GM19099 (cell line): ENCODE data around the gene AP1G2.
A peak's percentile ranks its signal among the peaks of the same experiment; 100 is the strongest.

Source experiments
- POLR2A ChIP-seq: IDR thresholded peaks from 3 replicates; pipeline ENCODE4 v1.6.1; 2011; ENCODE audit warnings: low read depth; ENCODE audit not compliant: insufficient read length; ENCODE audit errors: extremely low read depth

AP1G2 gene, protein sequence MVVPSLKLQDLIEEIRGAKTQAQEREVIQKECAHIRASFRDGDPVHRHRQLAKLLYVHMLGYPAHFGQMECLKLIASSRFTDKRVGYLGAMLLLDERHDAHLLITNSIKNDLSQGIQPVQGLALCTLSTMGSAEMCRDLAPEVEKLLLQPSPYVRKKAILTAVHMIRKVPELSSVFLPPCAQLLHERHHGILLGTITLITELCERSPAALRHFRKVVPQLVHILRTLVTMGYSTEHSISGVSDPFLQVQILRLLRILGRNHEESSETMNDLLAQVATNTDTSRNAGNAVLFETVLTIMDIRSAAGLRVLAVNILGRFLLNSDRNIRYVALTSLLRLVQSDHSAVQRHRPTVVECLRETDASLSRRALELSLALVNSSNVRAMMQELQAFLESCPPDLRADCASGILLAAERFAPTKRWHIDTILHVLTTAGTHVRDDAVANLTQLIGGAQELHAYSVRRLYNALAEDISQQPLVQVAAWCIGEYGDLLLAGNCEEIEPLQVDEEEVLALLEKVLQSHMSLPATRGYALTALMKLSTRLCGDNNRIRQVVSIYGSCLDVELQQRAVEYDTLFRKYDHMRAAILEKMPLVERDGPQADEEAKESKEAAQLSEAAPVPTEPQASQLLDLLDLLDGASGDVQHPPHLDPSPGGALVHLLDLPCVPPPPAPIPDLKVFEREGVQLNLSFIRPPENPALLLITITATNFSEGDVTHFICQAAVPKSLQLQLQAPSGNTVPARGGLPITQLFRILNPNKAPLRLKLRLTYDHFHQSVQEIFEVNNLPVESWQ

DNA sequence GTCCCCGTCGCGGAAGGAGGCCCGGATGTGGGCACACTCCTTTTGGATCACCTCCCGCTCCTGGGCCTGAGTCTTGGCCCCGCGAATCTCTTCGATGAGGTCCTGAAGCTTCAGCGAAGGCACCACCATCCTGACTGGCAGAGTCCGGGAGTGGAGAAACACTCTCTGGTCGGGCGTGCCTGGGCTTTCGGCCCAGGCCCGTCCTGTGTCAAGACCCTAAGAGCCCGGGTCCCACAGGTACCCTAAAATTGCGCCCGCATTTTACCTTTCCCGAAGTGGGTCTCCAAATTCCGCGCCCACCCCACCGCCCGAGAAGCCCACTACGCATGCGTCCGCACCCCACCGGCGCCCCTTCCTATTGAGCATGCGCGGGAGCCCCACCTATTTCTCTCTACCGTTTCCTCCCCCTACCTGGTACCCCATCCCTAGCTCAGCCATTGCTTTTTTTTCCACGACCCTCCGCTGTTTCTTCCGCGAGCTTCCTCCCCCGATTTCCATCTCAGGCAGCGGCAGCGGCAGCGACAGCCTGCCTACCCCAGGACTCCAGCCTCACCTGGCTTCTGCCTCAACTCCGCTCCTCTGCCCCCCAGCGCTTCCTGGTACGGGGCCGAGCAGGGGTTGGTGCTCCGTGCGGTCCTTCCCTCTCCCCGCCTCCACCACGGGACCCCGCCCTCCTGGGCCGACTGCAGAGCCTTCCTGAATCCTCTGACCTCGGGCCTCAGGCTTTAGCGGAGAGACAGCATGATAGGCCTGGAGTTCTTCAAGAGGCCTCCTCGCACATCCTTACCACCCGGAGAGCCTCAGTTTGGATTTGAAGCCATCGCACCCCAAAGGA lies at the start of gene AP1G2:
Gene AP1G2 (minus strand): TSS at position 606 of the 835 bp plus-strand sequence. CDS start 477 bp downstream, at position 129.
- peak; percentile 95 for TF ChIP-seq POLR2A

DNA sequence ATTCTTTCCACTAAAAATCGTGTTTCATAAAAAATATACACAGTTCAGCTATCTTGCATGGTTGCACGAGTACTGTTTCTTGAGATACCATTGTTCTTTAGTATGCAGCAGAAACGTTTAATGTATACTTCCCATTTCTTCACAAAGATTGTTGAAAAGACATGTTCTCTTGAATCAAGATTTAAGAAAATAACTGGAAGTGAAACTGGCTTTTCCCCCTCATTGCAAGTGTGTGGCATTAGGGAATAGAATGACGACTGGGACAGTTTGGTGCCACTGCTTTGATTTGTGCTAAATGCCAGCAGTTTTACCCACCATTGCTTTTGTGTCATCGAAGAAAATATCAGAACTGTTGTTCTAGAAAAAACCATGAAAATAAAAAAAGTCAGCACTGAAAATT lies 48.3 kb upstream of the AP1G2 start:
- TF ChIP-seq POLR2A = no peak

DNA sequence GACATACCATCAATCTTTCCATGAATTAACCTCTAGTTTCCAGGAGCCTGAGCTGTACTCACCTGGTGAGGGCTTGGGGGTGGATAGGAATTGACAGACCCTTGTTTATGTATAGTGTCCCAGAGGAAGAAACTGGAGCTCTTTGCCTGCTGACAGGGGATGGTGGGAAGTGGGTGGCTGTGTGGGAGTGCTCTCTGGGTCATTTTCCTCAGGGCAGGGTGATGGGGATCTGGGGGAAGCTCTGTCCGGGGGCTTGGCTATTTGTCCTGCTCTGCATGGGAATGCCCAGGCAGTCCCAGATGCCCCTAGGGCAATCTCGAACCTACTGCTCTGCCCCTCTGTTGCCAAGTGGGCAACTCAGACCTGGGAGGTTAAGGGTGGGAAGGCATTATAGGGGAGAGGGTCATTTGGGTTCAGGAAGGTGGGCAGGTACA lies 46.8 kb upstream of the AP1G2 start:
- TF ChIP-seq POLR2A = no peak

DNA sequence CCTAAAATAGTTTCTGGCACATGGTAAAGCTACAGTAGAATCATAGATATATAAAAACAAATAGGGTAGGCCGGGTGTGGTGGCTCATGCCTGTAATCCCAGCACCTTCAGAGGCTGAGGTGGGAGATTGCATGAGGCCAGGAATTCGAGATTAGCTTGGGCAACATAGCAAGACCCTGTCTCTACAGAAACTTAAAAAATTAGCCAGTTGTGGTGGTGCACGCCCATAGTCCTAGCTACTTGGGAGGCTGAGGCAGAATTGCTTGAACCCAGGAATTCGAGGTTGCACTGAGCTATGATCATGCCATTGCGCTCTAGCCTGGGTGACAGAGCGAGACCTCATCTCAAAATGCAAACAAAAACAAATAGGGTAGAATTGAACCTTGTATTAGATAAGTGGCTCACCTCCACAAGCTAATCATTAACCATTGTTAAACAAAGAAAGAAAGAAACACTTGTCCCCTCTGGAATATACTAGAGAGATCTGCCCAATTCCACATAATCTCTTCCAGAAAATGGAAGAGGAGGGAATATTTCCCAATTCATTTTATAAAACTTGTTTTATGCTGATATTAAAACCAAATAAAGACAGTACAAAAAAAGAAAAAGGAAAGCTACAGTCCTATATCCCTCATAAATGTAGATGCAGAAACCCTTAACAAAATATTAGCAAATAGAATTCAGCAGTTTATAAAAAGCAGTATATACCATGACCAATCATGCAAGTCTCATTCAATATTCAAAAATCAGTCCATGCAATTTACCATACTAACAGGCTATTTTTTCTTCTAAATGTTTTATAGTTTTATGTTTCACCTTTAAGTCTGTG lies 45.9 kb upstream of the AP1G2 start:
- TF ChIP-seq POLR2A = no peak

DNA sequence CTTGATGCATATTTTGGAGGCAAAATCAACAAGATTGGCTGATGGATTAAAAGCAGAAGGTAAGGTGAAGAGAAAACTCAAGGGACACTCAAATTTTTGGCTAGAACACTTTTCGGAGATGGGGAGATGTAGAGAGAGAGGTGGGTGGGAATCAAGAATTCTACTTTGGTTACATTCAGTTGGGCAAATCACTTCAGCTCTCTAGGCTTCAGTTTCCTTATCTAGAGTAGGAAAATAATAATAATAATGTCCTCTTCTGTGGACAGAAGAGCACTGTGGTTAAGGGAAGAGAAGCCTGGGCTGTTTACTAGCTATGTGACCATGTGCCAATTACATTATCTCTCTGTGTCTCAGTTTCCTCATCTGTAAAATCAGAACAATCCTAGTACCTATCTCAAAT lies 45.2 kb upstream of the AP1G2 start:
- TF ChIP-seq POLR2A = no peak

DNA sequence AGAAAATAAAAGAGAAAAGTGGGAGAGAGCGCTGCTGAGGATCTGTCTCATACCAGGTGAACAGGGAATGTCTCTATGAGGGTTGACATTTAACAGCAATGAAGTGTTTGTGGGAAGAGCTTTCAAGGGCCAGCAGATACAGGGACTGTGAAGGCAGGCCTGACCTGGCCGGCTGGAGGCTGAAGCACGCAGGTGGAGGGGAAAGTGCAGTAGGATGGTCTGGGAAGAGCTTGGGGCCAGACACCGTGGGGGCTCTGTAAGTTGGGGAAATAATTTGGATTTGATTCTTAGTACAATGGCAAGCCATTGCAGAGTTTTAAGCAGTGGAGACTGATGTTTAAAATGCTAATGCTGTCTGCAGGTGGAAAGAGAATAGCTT lies 44.8 kb upstream of the AP1G2 start:
- no peak for TF ChIP-seq POLR2A

DNA sequence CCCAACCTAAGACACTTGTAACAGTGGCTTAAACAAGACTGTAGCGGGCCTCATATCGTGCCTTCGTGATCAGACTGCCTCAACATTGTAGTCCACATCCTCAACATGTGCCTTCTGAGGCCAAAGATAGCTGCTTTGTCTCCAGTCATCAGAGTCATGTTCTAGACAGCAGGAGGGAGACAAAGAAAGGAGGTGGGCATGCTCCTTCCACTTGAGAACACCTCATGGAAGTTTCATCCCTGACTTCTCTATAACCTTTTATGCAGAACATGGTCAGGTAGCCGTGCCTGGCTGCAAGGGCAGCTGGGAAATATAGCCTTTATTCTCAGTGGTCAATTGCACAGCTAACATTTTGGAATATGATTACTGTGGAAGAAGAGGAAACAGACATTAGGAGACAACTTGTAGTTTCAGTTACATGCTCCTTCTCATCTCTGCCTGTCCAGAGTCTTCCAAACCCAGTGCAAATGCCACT lies 43.3 kb upstream of the AP1G2 start:
- TF ChIP-seq POLR2A = no peak

DNA sequence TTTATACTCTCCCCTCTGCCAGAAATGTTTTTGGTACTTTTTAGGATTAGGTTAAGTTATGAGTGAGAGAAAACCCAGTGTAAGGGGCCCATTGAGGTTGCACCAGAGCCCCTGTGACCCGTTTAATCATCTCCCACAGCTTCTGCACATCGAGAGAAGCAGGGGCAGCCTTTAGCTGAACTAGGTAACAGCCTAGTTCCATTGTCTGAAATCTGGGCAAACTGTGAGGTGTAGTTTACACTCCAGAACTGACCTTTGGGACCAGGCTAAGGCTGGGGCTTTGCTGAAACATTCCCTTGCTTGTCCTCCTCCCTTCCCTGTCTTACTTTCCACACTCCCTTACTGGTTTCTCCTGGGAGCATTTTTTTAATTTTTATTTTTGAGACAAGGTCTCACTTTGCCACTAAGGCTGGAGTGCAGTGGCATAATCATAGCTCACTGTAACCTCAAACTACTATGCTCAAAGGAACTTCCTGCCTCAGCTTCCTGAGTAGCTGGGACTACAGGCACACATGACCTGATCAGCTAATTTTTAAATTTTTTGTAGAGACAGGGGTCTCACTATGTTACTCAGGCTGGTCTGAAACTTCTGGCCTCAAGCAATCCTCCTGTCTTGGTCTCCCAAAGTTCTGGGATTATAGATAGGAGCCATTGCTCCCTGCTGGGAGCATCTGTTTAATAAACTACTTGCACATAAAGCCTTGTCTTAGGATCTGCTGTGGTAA lies 42.7 kb upstream of the AP1G2 start:
- TF ChIP-seq POLR2A = no peak

DNA sequence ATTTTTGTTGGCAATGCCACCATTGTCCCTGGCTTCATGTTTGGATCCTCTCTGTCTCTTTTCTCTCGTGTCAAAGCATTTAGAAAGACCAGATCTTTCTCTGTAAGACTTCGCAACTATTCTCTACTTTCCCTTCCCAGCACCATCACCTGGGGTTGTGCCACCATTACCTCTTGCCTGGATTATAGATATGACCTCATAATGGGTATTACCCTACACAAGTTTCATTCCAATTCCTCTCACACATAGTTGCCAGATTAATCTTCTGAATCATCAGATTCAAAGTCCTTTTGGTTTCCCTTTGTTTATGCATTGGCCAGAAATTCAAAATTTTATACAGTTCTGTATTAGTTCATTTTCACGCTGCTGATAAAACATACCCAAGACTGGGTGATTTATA lies 41.4 kb upstream of the AP1G2 start:
- no peak for TF ChIP-seq POLR2A

DNA sequence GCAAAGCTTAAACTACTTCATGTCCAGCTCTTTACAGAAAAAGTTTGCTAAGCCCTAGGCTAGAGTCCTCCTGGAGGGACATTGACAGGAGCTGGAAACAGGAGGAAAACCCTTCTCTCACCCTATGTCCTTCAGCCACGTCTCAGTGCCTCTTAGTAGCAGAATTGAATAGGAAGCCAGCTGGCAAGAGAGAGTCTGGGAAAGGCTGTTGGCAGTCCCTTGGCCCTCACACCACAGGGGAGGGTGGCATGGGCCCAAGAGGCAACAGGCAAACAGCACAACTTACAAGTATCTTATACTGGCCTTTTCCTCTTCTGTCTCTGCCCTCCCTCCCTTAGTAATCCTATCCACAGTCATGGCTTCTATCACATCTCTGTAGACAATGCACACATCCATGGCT lies 40.9 kb upstream of the AP1G2 start:
- TF ChIP-seq POLR2A = no peak

DNA sequence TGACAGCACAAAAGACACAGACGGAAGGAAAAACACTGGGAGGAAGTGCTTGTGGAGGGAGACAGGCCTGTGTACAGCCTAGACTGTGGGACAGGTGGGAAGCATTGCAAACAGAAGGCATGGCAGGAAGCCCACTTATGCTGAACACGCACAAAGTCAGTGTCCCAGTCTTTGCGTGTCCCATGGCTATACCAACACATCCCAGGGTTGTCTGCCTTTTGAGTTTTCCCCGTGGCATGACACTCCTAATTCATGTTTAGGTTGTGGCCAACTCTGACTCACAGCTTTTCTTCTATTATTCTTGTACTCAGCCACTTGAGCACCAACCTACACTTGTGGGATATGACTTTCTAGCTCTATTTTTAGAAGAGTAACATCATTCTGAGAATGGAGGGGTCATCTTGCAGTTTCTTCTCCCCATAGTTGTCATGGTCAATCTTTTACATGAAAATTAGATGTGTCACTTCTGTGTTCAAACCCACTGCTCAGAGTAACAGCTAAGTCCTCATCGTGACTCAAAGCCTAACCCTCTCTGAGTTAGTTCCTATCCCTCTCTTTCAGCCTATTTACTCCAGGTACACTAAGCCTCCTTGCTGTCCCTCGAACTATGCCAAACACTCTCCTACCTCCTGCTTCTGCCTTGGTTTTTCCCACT lies 38.5 kb upstream of the AP1G2 start:
- TF ChIP-seq POLR2A = peak; percentile 32

DNA sequence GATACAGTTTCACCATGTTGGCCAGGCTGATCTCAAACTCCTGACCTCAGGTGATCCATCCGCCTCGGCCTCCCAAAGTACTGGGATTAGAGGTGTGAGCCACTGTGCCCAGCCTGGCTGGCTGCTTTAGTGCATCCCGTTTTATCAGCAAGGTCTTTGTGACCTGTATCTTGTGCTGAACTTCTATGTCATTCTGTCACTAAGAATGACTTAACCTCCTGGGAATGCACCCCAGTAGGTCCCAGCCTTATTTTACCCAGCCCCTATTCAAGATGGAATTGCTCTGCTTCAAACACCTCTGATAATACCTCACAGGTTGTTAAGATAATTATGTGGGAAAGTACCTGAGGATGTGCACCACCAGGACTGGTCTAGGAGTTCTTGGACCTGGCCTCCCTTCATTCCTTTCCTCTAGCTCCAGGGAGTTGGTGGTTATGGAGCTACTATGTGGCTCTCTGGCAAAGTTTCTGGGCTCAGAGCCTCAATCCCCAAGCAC lies 37.1 kb upstream of the AP1G2 start:
- no peak for TF ChIP-seq POLR2A

DNA sequence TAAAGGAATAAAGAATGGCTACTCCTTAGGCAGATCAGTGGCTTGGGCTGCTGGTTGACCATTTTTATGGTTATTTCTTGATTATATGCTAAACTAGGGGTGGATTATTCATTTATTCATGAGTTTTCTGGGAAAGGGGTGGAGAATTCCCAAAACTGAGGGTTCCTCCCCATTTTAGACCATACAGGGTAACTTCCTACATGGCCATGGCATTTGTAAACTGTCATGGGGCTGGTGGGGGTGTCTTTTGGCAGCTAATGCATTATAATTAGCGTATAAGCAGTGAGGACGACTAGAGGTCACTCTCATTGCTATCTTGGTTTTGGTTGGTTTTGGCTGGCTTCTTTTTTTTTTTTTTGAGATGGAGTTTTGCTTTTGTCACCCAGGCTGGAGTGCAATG lies 36.6 kb upstream of the AP1G2 start:
- no peak for TF ChIP-seq POLR2A
